Muscle of leg (tissue), 11 donors: ENCODE measurements around the gene CLCN4. TPM values are rescaled to one million over a fixed set of nuclear protein-coding genes. Genes with fewer than 3 reads are reported as not detected.

Experiments
- DNase-seq: peaks from one replicate; pipeline ENCODE4 v3.0.0; 2013
- H3K27ac ChIP-seq: one replicate; pipeline ENCODE4 v1.5.1; 2013; ENCODE audit warnings: mild to moderate bottlenecking, low read length, control low read depth
- H3K27me3 ChIP-seq: one replicate; pipeline ENCODE4 v1.6.1; 2013; ENCODE audit warnings: low read length; ENCODE audit not compliant: control insufficient read depth, insufficient read depth
- H3K36me3 ChIP-seq: one replicate; pipeline ENCODE4 v1.6.1; 2013; ENCODE audit warnings: low read length; ENCODE audit not compliant: control insufficient read depth, insufficient read depth
- H3K4me1 ChIP-seq: one replicate; pipeline ENCODE4 v1.6.1; 2013; ENCODE audit warnings: low read length; ENCODE audit not compliant: control insufficient read depth, insufficient read depth
- H3K4me3 ChIP-seq: one replicate; pipeline ENCODE4 v1.5.1; 2013; ENCODE audit warnings: low read length, control low read depth
- H3K9me3 ChIP-seq: replicated peaks from 2 replicates; pipeline ENCODE4 v1.6.1; 2013; ENCODE audit warnings: low read depth, low read length; ENCODE audit not compliant: control insufficient read depth
- WGBS: methylation state at CpG from one replicate; pipeline ENCODE4 v1.1.5; 2013; ENCODE audit warnings: missing lambda C conversion rate; ENCODE audit not compliant: insufficient coverage; 5-methylcytosine and 5-hydroxymethylcytosine counted together
- polyA plus RNA-seq, 8 donors: library from polyadenylated mRNA; unstranded; fragments of 120-200 nt; gene quantifications; one replicate each; pipeline versions ENCODE4 v1.2.1 to v1.2.3, GENCODE V29; 2013; ENCODE audit warnings: inconsistent platforms in 1 of 8, low replicate concordance in 1 of 8; ENCODE audit not compliant: insufficient read length in 8 of 8, insufficient read depth in 1 of 8
- total RNA-seq: library from RNA; stranded (reverse); fragments of 120-200 nt; gene quantifications from one replicate; pipeline ENCODE4 v1.2.4, GENCODE V29; 2013

CLCN4 gene
- total and polyA plus RNA-seq, 9 donors, result 8.6 to 15.8 (median 12.9) TPM

GRCh38 chrX:10115082-10115481 lies 41.7 kb upstream of the CLCN4 start:
- Histone ChIP-seq H3K9me3 (peaks cover 11% of the 10 kb centered on the region), H3K27ac (no peak overlapping the region), H3K4me3 (no peak overlapping the region), H3K36me3 (peaks cover 14% of the 10 kb centered on the region), H3K4me1 (peaks cover 14% of the 10 kb centered on the region), H3K27me3 (peaks cover 6% of the 10 kb centered on the region)
- 100% methylated on average over 1 of the region's 5 CpGs for WGBS
- DNase-seq, result no peak

- no peaks in the 10 kb centered on the region for H3K4me1 ChIP-seq
- no peak overlapping the region for H3K27ac ChIP-seq
- WGBS, result 96% methylated on average over 29 of the region's 31 CpGs
- H3K9me3 ChIP-seq, result peaks cover 13% of the 10 kb centered on the region
- no peak overlapping the region for H3K4me3 ChIP-seq
- H3K27me3 ChIP-seq, result peaks cover 7% of the 10 kb centered on the region
- DNase-seq, result no peak
- H3K36me3 ChIP-seq, result peaks cover 14% of the 10 kb centered on the region
Measured at GRCh38 chrX:10117301-10117700, 39.5 kb upstream of the CLCN4 start.

GRCh38 chrX:10117864-10118377 lies 38.9 kb upstream of the CLCN4 start:
- Histone ChIP-seq H3K4me1 (no peaks in the 10 kb centered on the region), H3K27me3 (peaks cover 11% of the 10 kb centered on the region)

GRCh38 chrX:10118530-10118929 lies 38.2 kb upstream of the CLCN4 start:
- Histone ChIP-seq H3K9me3 (peaks cover 13% of the 10 kb centered on the region), H3K4me3 (no peak overlapping the region), H3K27me3 (peaks cover 11% of the 10 kb centered on the region), H3K4me1 (no peaks in the 10 kb centered on the region), H3K27ac (no peak overlapping the region), H3K36me3 (peaks cover 14% of the 10 kb centered on the region)
- 83% methylated on average over 1 of the region's 4 CpGs for WGBS
- no peak for DNase-seq

More at GRCh38 chrX:10117864-10118377, 38.9 kb upstream of the CLCN4 start:
- H3K9me3 ChIP-seq, result peaks cover 13% of the 10 kb centered on the region
- DNase-seq, result no peak
- no peak overlapping the region for H3K27ac ChIP-seq
- 84% methylated on average over 4 of the region's 9 CpGs for WGBS
- peaks cover 14% of the 10 kb centered on the region for H3K36me3 ChIP-seq
- no peak overlapping the region for H3K4me3 ChIP-seq

- Histone ChIP-seq H3K27ac (no peak overlapping the region), H3K4me3 (no peak overlapping the region), H3K4me1 (no peaks in the 10 kb centered on the region), H3K27me3 (peaks cover 9% of the 10 kb centered on the region), H3K9me3 (peaks cover 13% of the 10 kb centered on the region), H3K36me3 (peaks cover 18% of the 10 kb centered on the region)
- 60% methylated on average over 3 of the region's 16 CpGs for WGBS
- peak; percentile 84 for DNase-seq
Measured at GRCh38 chrX:10119399-10119990, 37.3 kb upstream of the CLCN4 start.

GRCh38 chrX:10120331-10120730 lies 36.4 kb upstream of the CLCN4 start:
- peaks cover 10% of the 10 kb centered on the region for H3K27me3 ChIP-seq
- DNase-seq, result no peak
- no CpG with 5 or more reads among the region's 8 CpGs for WGBS
- H3K27ac ChIP-seq, result no peak overlapping the region
- peaks cover 23% of the 10 kb centered on the region for H3K36me3 ChIP-seq
- H3K4me1 ChIP-seq, result no peaks in the 10 kb centered on the region
- peaks cover 13% of the 10 kb centered on the region for H3K9me3 ChIP-seq
- H3K4me3 ChIP-seq, result no peak overlapping the region

- H3K27ac ChIP-seq, result no peak overlapping the region
- peaks cover 13% of the 10 kb centered on the region for H3K9me3 ChIP-seq
- peaks cover 10% of the 10 kb centered on the region for H3K27me3 ChIP-seq
- no peaks in the 10 kb centered on the region for H3K4me1 ChIP-seq
- DNase-seq, result no peak
- no peak overlapping the region for H3K4me3 ChIP-seq
- peaks cover 23% of the 10 kb centered on the region for H3K36me3 ChIP-seq
- WGBS, result 80% methylated on average over 1 of the region's 7 CpGs
Measured at GRCh38 chrX:10120828-10121227, 35.9 kb upstream of the CLCN4 start.

- no peaks in the 10 kb centered on the region for H3K4me1 ChIP-seq
- H3K36me3 ChIP-seq, result peaks cover 25% of the 10 kb centered on the region
- peak; percentile 32 for DNase-seq
- H3K4me3 ChIP-seq, result no peak overlapping the region
- peaks cover 10% of the 10 kb centered on the region for H3K27me3 ChIP-seq
- H3K27ac ChIP-seq, result no peak overlapping the region
- H3K9me3 ChIP-seq, result peaks cover 13% of the 10 kb centered on the region
- 80% methylated on average over 9 of the region's 9 CpGs for whole genome bisulfite sequencing
Measured at GRCh38 chrX:10121787-10122186, 35.0 kb upstream of the CLCN4 start.

- Histone ChIP-seq H3K36me3 (peaks cover 25% of the 10 kb centered on the region), H3K27me3 (peaks cover 15% of the 10 kb centered on the region), H3K4me3 (no peak overlapping the region), H3K4me1 (no peaks in the 10 kb centered on the region), H3K27ac (no peak overlapping the region), H3K9me3 (peaks cover 5% of the 10 kb centered on the region)
- DNase-seq, result no peak
- WGBS, result 89% methylated on average over 17 of the region's 20 CpGs
Measured at GRCh38 chrX:10124506-10125247, 32.1 kb upstream of the CLCN4 start.

GRCh38 chrX:10125248-10125615 lies 31.5 kb upstream of the CLCN4 start:
- no peak overlapping the region for H3K4me3 ChIP-seq
- no peak overlapping the region for H3K27ac ChIP-seq
- peaks cover 31% of the 10 kb centered on the region for H3K36me3 ChIP-seq
- DNase-seq, result no peak
- peaks cover 15% of the 10 kb centered on the region for H3K27me3 ChIP-seq
- no peaks in the 10 kb centered on the region for H3K4me1 ChIP-seq
- peaks cover 2% of the 10 kb centered on the region for H3K9me3 ChIP-seq
- WGBS, result 88% methylated on average over 13 of the region's 13 CpGs
